AG10803 (cell line): ENCODE measurements around the gene CCDC150.
A peak's percentile ranks its signal among the peaks of the same experiment; 100 is the strongest.
"Not testable (repeated sequence)": the region's sequence is repeated elsewhere in the genome, so short reads cannot be mapped to it uniquely, and the experiment has no call there.

Experiments used
- DNase-seq: peaks from one replicate; pipeline ENCODE4 v3.0.0; 2010; ENCODE audit warnings: low read depth
- H3K4me3 ChIP-seq: 2 replicates; pipeline ENCODE4 v1.5.1; 2011; ENCODE audit warnings: mild to moderate bottlenecking, low read length, control low read depth
- TF ChIP-seq, protein P1 (sequence below): conservative IDR thresholded peaks from 2 replicates; pipeline ENCODE4 v1.5.1; 2011; ENCODE audit warnings: mild to moderate bottlenecking, low read length, control low read depth, inconsistent platforms

The CCDC150 gene

DNA sequence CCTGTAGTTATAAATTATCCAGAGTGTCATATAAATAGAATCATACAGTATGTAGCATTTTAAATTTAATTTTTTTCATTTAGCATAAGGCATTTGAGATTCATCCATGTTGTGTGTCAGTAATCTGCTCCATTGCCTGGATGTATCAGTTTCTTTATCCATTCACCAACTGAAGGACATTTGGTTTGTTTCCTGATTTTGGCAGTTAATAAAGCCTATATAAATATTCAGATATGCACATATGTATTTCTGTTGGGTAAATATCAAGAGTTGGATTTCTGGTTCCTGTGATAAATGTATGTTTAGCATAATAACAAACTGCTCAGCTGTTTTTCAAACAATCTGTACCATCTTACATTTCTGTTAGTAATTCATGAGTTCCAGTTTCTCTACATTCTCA lies 39.9 kb downstream of the CCDC150 start:
- DNase-seq = no peak
- TF ChIP-seq, protein P1, sequence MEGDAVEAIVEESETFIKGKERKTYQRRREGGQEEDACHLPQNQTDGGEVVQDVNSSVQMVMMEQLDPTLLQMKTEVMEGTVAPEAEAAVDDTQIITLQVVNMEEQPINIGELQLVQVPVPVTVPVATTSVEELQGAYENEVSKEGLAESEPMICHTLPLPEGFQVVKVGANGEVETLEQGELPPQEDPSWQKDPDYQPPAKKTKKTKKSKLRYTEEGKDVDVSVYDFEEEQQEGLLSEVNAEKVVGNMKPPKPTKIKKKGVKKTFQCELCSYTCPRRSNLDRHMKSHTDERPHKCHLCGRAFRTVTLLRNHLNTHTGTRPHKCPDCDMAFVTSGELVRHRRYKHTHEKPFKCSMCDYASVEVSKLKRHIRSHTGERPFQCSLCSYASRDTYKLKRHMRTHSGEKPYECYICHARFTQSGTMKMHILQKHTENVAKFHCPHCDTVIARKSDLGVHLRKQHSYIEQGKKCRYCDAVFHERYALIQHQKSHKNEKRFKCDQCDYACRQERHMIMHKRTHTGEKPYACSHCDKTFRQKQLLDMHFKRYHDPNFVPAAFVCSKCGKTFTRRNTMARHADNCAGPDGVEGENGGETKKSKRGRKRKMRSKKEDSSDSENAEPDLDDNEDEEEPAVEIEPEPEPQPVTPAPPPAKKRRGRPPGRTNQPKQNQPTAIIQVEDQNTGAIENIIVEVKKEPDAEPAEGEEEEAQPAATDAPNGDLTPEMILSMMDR = no peak
- no peak overlapping the region for H3K4me3 ChIP-seq

DNA sequence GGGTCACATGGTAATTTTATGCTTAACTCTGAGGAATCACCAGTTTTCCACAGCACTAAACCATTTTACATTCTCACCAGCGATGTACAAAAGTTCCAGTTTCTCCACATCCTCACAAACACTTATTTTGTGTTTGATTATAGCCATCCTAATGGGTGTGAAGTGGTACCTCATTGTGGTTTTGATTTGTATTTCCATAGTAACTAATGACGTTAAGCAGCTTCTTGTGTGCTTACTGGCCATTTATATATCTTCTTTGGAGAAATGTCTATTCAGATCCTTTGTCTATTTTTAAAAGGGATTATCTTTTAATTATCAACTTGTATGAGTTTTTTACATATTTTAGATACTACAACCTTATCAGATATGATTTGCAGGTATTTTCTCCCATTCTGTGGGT lies 42.0 kb downstream of the CCDC150 start:
- TF ChIP-seq, protein P1 = no peak
- DNase-seq = no peak
- no peak overlapping the region for H3K4me3 ChIP-seq

DNA sequence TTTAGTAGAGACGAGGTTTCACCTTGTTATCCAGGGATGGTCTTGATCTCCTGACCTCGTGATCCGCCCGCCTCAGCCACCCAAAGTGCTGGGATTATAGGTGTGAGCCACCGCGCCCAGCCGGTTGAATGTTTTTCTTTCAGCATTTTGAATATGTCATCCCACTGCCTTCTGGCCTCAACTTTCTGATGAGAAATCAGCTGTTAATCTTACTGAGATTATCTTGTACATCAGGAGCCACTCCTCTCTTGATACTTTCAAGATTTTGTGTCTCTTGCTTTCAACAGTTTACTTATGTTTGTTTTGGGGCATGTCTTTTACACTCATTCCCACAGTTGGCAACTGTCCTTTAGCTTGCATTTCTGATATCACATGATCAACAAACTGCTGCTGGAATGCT lies 46.3 kb downstream of the CCDC150 start:
- no peak for DNase-seq
- TF ChIP-seq, protein P1 = no peak
- H3K4me3 ChIP-seq = no peak overlapping the region

DNA sequence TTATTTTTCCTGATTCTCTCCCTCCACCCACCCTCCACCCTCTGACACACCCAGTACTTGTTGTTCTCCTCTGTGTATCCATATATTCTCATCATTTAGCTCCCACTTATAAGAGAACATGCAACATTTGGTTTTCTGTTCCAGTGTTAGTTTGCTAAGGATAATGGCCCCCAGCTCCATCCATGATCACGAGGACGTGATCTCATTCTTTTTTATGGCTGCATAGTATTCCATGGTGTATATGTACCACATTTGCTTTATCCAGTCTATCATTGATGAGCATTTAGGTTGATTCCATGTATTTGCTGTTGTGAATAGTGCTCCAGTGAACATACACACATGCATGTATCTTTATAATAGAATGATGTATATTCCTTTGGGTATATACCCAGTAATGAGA lies 47.2 kb downstream of the CCDC150 start:
- DNase-seq, H3K4me3 ChIP-seq: not testable (repeated sequence)

DNA sequence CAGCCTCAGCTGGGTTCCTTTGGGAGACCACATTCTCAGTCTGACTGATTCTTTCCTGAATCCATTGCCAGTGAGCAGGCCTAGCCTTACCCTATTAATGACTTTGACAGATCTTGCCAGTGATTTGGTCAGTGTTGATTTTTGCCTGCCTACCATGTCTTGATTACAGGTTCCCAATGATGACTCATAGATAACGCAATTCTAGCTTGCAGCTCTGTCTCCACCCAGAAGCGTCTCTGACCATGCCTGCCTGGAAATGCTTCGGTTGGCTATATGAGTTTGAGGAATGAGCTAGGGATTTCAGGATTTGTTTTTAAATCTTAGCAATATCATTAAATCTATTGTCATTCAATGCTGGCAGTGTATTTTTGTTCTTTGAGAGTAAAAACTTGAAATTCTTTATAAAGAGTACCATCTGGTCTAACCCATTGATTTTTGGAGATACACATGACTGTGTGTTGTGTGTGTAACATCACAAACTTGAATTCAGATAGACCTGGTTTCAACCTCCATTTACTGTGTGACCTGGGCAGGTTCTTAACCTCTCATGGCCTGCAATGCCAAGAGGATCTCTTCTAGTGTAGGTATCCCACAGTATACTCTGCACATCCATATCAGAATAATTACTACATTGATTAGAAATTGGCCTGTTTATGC lies 57.0 kb downstream of the CCDC150 start:
- peak; percentile 75 for DNase-seq
- no peak overlapping the region for H3K4me3 ChIP-seq
- TF ChIP-seq, protein P1 = no peak

DNA sequence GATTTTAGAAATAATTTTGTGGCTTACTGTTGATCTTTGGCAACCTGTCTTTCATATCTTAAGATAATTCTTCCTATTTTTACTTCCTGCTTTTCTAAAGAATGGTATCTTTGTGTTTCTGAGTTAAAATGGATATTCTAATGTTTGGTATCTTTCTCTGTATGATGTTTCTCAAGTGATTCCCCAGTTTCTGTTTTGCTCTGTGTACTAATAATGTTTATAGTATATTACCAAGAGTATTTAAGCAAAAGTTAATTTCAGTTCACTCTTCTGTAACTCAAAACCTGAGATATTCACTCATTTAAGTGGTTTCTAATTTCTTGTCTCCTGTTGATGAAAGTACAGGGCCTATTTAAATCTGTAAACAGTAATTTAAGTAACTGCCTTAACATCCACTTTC lies 58.3 kb downstream of the CCDC150 start:
- no peak for DNase-seq
- TF ChIP-seq, protein P1 = no peak
- no peak overlapping the region for H3K4me3 ChIP-seq

DNA sequence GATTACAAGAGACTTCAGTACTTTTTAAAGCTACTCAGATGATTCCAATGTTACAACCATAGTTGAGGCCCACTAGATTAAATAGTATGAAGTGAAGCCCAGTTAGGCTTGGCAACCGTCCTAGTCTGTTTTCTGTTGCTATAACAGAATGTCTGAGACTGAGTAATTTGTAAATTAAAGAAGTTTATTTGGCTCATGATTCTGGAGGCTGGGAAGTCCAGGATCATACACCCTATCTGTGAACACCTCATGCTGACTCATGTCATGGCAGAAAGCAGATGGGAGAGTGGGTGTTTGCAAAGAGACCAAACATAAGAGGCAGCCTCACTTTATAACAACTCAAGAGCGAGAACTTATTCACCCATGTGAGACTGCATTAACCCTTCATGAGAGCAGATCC lies 63.1 kb downstream of the CCDC150 start:
- no peak overlapping the region for H3K4me3 ChIP-seq

More for the DNA sequence above, 63.1 kb downstream of the CCDC150 start:
- TF ChIP-seq, protein P1 = no peak
- DNase-seq = peak; percentile 28
